ENCODE results near the gene PPM1J.
"Not testable (repeated sequence)": the region's sequence is repeated elsewhere in the genome, so short reads cannot be mapped to it uniquely, and the experiment has no call there.

The PPM1J gene

DNA sequence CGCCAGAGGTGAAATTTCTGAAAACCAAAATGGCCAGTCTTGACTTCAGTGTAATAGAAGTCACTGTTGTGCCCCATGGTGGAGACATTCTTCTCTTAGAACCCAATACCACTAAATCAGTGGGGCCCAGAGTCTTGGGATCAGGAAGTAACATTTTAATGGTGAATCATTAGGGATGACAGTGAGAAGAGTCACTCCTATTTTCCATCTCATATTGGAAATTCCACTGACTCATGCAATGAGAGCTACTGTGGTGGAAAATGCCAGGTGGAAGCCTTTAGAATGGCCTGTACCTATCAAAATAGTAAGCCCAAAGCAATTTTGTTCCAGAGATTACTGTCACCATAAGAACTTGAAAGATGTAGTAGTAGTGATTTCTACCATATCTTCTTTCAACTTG lies 20.6 kb upstream of the PPM1J start:
- no peak overlapping the region for H3K4me2 ChIP-seq (ENCODE audit: low read length)
- no peak overlapping the region for H2AFZ ChIP-seq (ENCODE audit: low read length)
- H3F3A ChIP-seq (ENCODE audit: insufficient read depth, low read length) = no peaks in the 10 kb centered on the region
- H3K9ac ChIP-seq (ENCODE audit: low read length) = no peak overlapping the region
- H3K79me2 ChIP-seq (ENCODE audit: insufficient read depth, low read length) = no peaks in the 10 kb centered on the region
- no peaks in the 10 kb centered on the region for H3K4me1 ChIP-seq (ENCODE audit: insufficient read depth, low read length, severe bottlenecking)
- TF ChIP-seq, protein P1, sequence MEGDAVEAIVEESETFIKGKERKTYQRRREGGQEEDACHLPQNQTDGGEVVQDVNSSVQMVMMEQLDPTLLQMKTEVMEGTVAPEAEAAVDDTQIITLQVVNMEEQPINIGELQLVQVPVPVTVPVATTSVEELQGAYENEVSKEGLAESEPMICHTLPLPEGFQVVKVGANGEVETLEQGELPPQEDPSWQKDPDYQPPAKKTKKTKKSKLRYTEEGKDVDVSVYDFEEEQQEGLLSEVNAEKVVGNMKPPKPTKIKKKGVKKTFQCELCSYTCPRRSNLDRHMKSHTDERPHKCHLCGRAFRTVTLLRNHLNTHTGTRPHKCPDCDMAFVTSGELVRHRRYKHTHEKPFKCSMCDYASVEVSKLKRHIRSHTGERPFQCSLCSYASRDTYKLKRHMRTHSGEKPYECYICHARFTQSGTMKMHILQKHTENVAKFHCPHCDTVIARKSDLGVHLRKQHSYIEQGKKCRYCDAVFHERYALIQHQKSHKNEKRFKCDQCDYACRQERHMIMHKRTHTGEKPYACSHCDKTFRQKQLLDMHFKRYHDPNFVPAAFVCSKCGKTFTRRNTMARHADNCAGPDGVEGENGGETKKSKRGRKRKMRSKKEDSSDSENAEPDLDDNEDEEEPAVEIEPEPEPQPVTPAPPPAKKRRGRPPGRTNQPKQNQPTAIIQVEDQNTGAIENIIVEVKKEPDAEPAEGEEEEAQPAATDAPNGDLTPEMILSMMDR (IDR thresholded peaks at IDR 0.05; ENCODE audit: low read length) = no peak
- no peak for TF ChIP-seq EZH2 (IDR thresholded peaks at IDR 0.05; ENCODE audit: borderline replicate concordance, low read length)
- no peaks in the 10 kb centered on the region for H4K20me1 ChIP-seq (ENCODE audit: insufficient read depth, low read length)
- H3K36me3 ChIP-seq (ENCODE audit: insufficient read depth, low read length) = no peaks in the 10 kb centered on the region
- H3K9me3 ChIP-seq (ENCODE audit: low read length) = no peaks in the 10 kb centered on the region
- H3K27me3 ChIP-seq (ENCODE audit: insufficient read depth, low read length) = peaks cover 4% of the 10 kb centered on the region; the same call in 1 of the 2 replicates
- H3K4me3 ChIP-seq (ENCODE audit: low read depth, low read length, poor library complexity, severe bottlenecking) = no peak overlapping the region
- no peak overlapping the region for H3K27ac ChIP-seq (ENCODE audit: low read depth, low read length, poor library complexity, severe bottlenecking)
- no peaks in the 10 kb centered on the region for H3K9me2 ChIP-seq (ENCODE audit: low read depth, low read length)

DNA sequence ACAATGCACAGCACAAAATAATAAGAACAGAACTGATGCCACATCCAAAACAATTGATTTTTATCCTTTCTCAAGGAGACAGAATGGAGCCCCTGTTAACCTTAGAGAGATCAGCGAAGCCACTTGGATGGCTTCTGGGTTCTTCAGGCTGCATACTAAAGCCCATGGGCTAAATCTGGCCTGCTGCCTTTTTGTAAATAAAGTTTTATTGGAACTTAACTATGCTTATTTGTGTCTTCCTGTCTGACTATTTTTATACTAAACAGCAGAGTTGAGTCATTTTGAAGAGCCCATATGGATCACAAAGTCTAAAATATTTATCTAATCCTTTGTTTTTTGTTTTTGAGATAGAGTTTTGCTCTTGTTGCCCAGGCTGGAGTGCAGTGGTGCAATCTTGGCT lies 16.3 kb upstream of the PPM1J start:
- Histone ChIP-seq H3K36me3 (ENCODE audit: insufficient read depth, low read length) (no peaks in the 10 kb centered on the region), H3K9me3 (ENCODE audit: low read length) (no peaks in the 10 kb centered on the region), H3K27ac (ENCODE audit: low read depth, low read length, poor library complexity, severe bottlenecking) (no peak overlapping the region), H3K9ac (ENCODE audit: low read length) (no peak overlapping the region), H3K9me2 (ENCODE audit: low read depth, low read length) (no peaks in the 10 kb centered on the region), H3F3A (ENCODE audit: insufficient read depth, low read length) (no peaks in the 10 kb centered on the region), H3K79me2 (ENCODE audit: insufficient read depth, low read length) (no peaks in the 10 kb centered on the region), H3K4me1 (ENCODE audit: insufficient read depth, low read length, severe bottlenecking) (no peaks in the 10 kb centered on the region), H3K27me3 (ENCODE audit: insufficient read depth, low read length) (peaks cover 4% of the 10 kb centered on the region; the same call in 1 of the 2 replicates), H4K20me1 (ENCODE audit: insufficient read depth, low read length) (no peaks in the 10 kb centered on the region), H2AFZ (ENCODE audit: low read length) (no peak overlapping the region), H3K4me3 (ENCODE audit: low read depth, low read length, poor library complexity, severe bottlenecking) (no peak overlapping the region), H3K4me2 (ENCODE audit: low read length) (no peak overlapping the region)
- no peak for TF ChIP-seq EZH2 (IDR thresholded peaks at IDR 0.05; ENCODE audit: borderline replicate concordance, low read length)
- TF ChIP-seq, protein P1 (IDR thresholded peaks at IDR 0.05; ENCODE audit: low read length) = no peak

DNA sequence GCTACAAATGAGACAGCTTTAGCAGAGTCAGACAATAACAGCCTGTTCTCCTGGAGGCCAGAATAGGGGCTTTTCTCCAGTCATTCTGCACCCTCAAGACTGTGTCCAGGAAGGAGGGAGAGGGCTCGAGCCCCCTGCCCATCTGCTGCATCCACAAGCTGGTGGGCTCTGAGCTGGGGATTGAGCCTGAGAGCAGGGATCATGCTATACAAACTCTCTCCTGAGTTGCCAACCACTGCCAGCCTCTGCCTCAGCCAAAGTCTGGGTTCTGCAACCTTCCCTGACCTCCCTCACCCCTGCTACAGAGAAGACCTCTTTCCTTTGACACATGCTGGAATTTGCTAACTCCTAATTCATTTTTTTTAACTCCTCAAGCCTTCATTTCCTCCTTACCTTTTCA lies 14.8 kb upstream of the PPM1J start:
- no peak overlapping the region for H3K9ac ChIP-seq (ENCODE audit: low read length)
- H2AFZ ChIP-seq (ENCODE audit: low read length) = no peak overlapping the region
- no peaks in the 10 kb centered on the region for H3K79me2 ChIP-seq (ENCODE audit: insufficient read depth, low read length)
- no peaks in the 10 kb centered on the region for H3K36me3 ChIP-seq (ENCODE audit: insufficient read depth, low read length)
- H3K4me3 ChIP-seq (ENCODE audit: low read depth, low read length, poor library complexity, severe bottlenecking) = no peak overlapping the region
- no peaks in the 10 kb centered on the region for H3K9me2 ChIP-seq (ENCODE audit: low read depth, low read length)
- H3K27me3 ChIP-seq (ENCODE audit: insufficient read depth, low read length) = peaks cover 4% of the 10 kb centered on the region; the same call in 1 of the 2 replicates
- H3F3A ChIP-seq (ENCODE audit: insufficient read depth, low read length) = no peaks in the 10 kb centered on the region
- TF ChIP-seq, protein P1 (IDR thresholded peaks at IDR 0.05; ENCODE audit: low read length) = no peak
- TF ChIP-seq EZH2 (IDR thresholded peaks at IDR 0.05; ENCODE audit: borderline replicate concordance, low read length) = no peak
- H3K9me3 ChIP-seq (ENCODE audit: low read length) = no peaks in the 10 kb centered on the region
- no peaks in the 10 kb centered on the region for H4K20me1 ChIP-seq (ENCODE audit: insufficient read depth, low read length)
- H3K27ac ChIP-seq (ENCODE audit: low read depth, low read length, poor library complexity, severe bottlenecking) = no peak overlapping the region
- H3K4me2 ChIP-seq (ENCODE audit: low read length) = no peak overlapping the region
- H3K4me1 ChIP-seq (ENCODE audit: insufficient read depth, low read length, severe bottlenecking) = no peaks in the 10 kb centered on the region

DNA sequence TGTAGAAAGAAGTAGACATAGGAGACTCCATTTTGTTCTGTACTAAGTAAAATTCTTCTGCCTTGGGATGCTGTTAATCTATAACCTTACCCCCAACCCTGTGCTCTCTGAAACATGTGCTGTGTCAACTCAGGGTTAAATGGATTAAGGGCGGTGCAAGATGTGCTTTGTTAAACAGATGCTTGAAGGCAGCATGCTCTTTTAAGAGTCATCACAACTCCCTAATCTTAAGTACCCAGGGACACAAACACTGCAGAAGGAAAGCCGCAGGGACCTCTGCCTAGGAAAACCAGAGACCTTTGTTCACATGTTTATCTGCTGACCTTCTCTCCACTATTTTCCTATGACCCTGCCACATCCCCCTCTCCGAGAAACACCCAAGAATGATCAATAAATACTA lies 13.9 kb upstream of the PPM1J start:
- not testable (repeated sequence) for H2AFZ ChIP-seq (ENCODE audit: low read length); H3K4me3 ChIP-seq (ENCODE audit: low read depth, low read length, poor library complexity, severe bottlenecking); H3F3A ChIP-seq (ENCODE audit: insufficient read depth, low read length); H3K9me3 ChIP-seq (ENCODE audit: low read length); H3K36me3 ChIP-seq (ENCODE audit: insufficient read depth, low read length); H3K4me1 ChIP-seq (ENCODE audit: insufficient read depth, low read length, severe bottlenecking); H3K27ac ChIP-seq (ENCODE audit: low read depth, low read length, poor library complexity, severe bottlenecking); H3K9ac ChIP-seq (ENCODE audit: low read length); H4K20me1 ChIP-seq (ENCODE audit: insufficient read depth, low read length); H3K9me2 ChIP-seq (ENCODE audit: low read depth, low read length); H3K79me2 ChIP-seq (ENCODE audit: insufficient read depth, low read length); H3K4me2 ChIP-seq (ENCODE audit: low read length); H3K27me3 ChIP-seq (ENCODE audit: insufficient read depth, low read length)

DNA sequence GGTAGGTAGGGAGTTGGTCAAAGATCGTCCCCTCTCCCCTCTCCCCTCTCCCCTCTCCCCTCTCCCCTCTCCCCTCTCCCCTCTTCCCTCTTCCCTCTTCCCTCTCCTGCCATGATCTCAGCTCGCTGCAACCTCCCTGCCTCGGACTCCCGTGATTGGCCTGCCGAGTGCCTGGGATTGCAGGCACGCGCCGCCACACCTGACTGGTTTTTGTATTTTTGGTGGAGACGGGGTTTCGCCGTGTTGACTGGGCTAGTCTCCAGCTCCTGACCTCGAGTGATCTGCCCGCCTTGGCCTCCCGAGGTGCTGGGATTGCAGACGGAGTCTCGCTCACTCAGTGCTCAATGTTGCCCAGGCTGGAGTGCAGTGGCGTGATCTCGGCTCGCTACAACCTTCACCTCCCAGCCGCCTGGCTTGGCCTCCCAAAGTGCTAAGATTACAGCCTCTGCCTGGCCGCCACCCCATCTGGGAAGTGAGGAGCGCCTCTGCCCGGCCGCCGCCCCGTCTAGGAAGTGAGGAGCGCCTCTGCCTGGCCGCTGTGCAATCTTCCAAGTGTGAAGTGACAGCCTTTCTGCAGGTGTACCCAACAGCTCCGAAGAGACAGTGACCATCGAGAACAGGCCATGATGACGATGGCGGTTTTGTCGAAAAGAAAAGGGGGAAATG lies 13.3 kb upstream of the PPM1J start:
- not testable (repeated sequence) for H3F3A ChIP-seq (ENCODE audit: insufficient read depth, low read length); H3K36me3 ChIP-seq (ENCODE audit: insufficient read depth, low read length); H3K9ac ChIP-seq (ENCODE audit: low read length); H3K79me2 ChIP-seq (ENCODE audit: insufficient read depth, low read length); H3K4me2 ChIP-seq (ENCODE audit: low read length); H2AFZ ChIP-seq (ENCODE audit: low read length); H3K4me3 ChIP-seq (ENCODE audit: low read depth, low read length, poor library complexity, severe bottlenecking); H4K20me1 ChIP-seq (ENCODE audit: insufficient read depth, low read length); H3K27ac ChIP-seq (ENCODE audit: low read depth, low read length, poor library complexity, severe bottlenecking); H3K4me1 ChIP-seq (ENCODE audit: insufficient read depth, low read length, severe bottlenecking); H3K27me3 ChIP-seq (ENCODE audit: insufficient read depth, low read length); H3K9me3 ChIP-seq (ENCODE audit: low read length); H3K9me2 ChIP-seq (ENCODE audit: low read depth, low read length)
